H9 (cell line): Measurements from ENCODE around the gene ITGBL1. TPM values are rescaled to one million over a fixed set of nuclear protein-coding genes. Genes with fewer than 3 reads are reported as not detected.

Experiments used
- DNase-seq: peaks from one replicate; pipeline ENCODE4 v3.0.0-alpha.2; 2017
- H2AFZ ChIP-seq: one replicate; pipeline ENCODE4 v1.6.1; 2013; ENCODE audit warnings: mild to moderate bottlenecking, low read length, control low read depth, moderate library complexity
- H2AK5ac ChIP-seq: 2 replicates; pipeline ENCODE4 v1.6.1; 2013; ENCODE audit warnings: low read length, control low read depth, mixed read lengths; ENCODE audit not compliant: insufficient read length
- H2BK120ac ChIP-seq: one replicate; pipeline ENCODE4 v1.6.1; 2013; ENCODE audit warnings: low read depth, mild to moderate bottlenecking, low read length, control low read depth, inconsistent platforms; ENCODE audit not compliant: poor library complexity, severe bottlenecking
- H2BK12ac ChIP-seq: 2 replicates; pipeline ENCODE4 v1.6.1; 2013; ENCODE audit warnings: low read length, control low read depth, mixed read lengths, low read depth; ENCODE audit not compliant: insufficient read length
- H2BK15ac ChIP-seq: 2 replicates; pipeline ENCODE4 v1.6.1; 2013; ENCODE audit warnings: low read depth, low read length, control low read depth
- H2BK20ac ChIP-seq: one replicate; pipeline ENCODE4 v1.6.1; 2013; ENCODE audit warnings: low read depth, mild to moderate bottlenecking, low read length, control low read depth, inconsistent platforms; ENCODE audit not compliant: poor library complexity, severe bottlenecking
- H2BK5ac ChIP-seq: 2 replicates; pipeline ENCODE4 v1.6.1; 2013; ENCODE audit warnings: low read length, control low read depth, mixed read lengths; ENCODE audit not compliant: insufficient read length
- H3K14ac ChIP-seq: 2 replicates; pipeline ENCODE4 v1.6.1; 2013; ENCODE audit warnings: low read length, control low read depth; ENCODE audit not compliant: insufficient read depth
- H3K18ac ChIP-seq: 2 replicates; pipeline ENCODE4 v1.6.1; 2013; ENCODE audit warnings: low read depth, mild to moderate bottlenecking, mixed read lengths, low read length, control low read depth; ENCODE audit not compliant: insufficient read length
- H3K23ac ChIP-seq: 2 replicates; pipeline ENCODE4 v1.6.1; 2013; ENCODE audit warnings: low read length, control low read depth, mixed read lengths, low read depth; ENCODE audit not compliant: insufficient read length
- H3K23me2 ChIP-seq: 2 replicates; pipeline ENCODE4 v1.6.1; 2013; ENCODE audit warnings: low read depth, mild to moderate bottlenecking, mixed read lengths, low read length, control low read depth; ENCODE audit not compliant: insufficient read length, poor library complexity, severe bottlenecking
- H3K27ac ChIP-seq: 2 replicates; pipeline ENCODE4 v1.5.1; 2013; ENCODE audit warnings: low read length, control low read depth, mixed read lengths, low read depth; ENCODE audit not compliant: insufficient read length
- H3K27me3 ChIP-seq: 2 replicates; pipeline ENCODE4 v1.6.1; 2013; ENCODE audit warnings: low read length, control low read depth, inconsistent platforms; ENCODE audit not compliant: insufficient read depth
- H3K4ac ChIP-seq: 2 replicates; pipeline ENCODE4 v1.6.1; 2013; ENCODE audit warnings: low read depth, mild to moderate bottlenecking, control low read depth, inconsistent platforms, low read length, moderate library complexity
- H3K4me1 ChIP-seq: 2 replicates; pipeline ENCODE4 v1.6.1; 2013; ENCODE audit warnings: low read length, control low read depth, inconsistent platforms; ENCODE audit not compliant: insufficient read depth
- H3K4me2 ChIP-seq: 2 replicates; pipeline ENCODE4 v1.6.1; 2013; ENCODE audit warnings: low read length, control low read depth, mixed read lengths; ENCODE audit not compliant: insufficient read length, insufficient read depth
- H3K56ac ChIP-seq: 2 replicates; pipeline ENCODE4 v1.6.1; 2013; ENCODE audit warnings: low read depth, mild to moderate bottlenecking, mixed read lengths, low read length, control low read depth; ENCODE audit not compliant: insufficient read length
- H3K79me1 ChIP-seq: 2 replicates; pipeline ENCODE4 v1.6.1; 2013; ENCODE audit warnings: low read depth, mild to moderate bottlenecking, moderate library complexity, low read length, control low read depth, inconsistent platforms; ENCODE audit not compliant: insufficient read depth, poor library complexity, severe bottlenecking
- H3K79me2 ChIP-seq: 2 replicates; pipeline ENCODE4 v1.6.1; 2013; ENCODE audit warnings: low read length, control low read depth, inconsistent platforms; ENCODE audit not compliant: insufficient read depth
- H3K9ac ChIP-seq: 2 replicates; pipeline ENCODE4 v1.6.1; 2013; ENCODE audit warnings: low read length, control low read depth, mixed read lengths; ENCODE audit not compliant: insufficient read length; ENCODE audit errors: extremely low read depth
- H3K9me3 ChIP-seq: one replicate; pipeline ENCODE4 v1.6.1; 2013; ENCODE audit warnings: low read depth, low read length, inconsistent platforms; ENCODE audit not compliant: control insufficient read depth
- H3T11ph ChIP-seq: one replicate; pipeline ENCODE4 v1.6.1; 2013; ENCODE audit warnings: mild to moderate bottlenecking, low read length, control low read depth, inconsistent platforms
- H4K20me1 ChIP-seq: one replicate; pipeline ENCODE4 v1.6.1; 2013; ENCODE audit not compliant: control insufficient read depth, insufficient read length, insufficient read depth
- H4K5ac ChIP-seq: 2 replicates; pipeline ENCODE4 v1.6.1; 2013; ENCODE audit warnings: low read depth, mild to moderate bottlenecking, mixed read lengths, low read length, control low read depth; ENCODE audit not compliant: insufficient read length
- H4K8ac ChIP-seq: replicated peaks from 2 replicates; pipeline ENCODE4 v1.6.1; 2013; ENCODE audit warnings: low read length, control low read depth, mixed read lengths, low read depth; ENCODE audit not compliant: insufficient read length
- H4K91ac ChIP-seq: 2 replicates; pipeline ENCODE4 v1.6.1; 2013; ENCODE audit warnings: low read depth, mild to moderate bottlenecking, moderate library complexity, mixed read lengths, low read length, control low read depth; ENCODE audit not compliant: insufficient read length
- H3K27ac Mint-ChIP-seq, 3 experiments: 2 replicates in 2 of 3; 3 replicates in 1 of 3; pipeline ENCODE4 v1.8.0; 2020 to 2021; ENCODE audit warnings: mixed read lengths in 3 of 3, mild to moderate bottlenecking in 1 of 3, moderate library complexity in 1 of 3
- H3K27me3 Mint-ChIP-seq: 2 replicates; pipeline ENCODE4 v1.8.0; 2021; ENCODE audit warnings: low read depth, mild to moderate bottlenecking, moderate library complexity, mixed read lengths
- H3K36me3 Mint-ChIP-seq, 3 experiments: 2 replicates in 2 of 3; 3 replicates in 1 of 3; pipeline ENCODE4 v1.8.0; 2020 to 2021; ENCODE audit warnings: low read depth in 3 of 3, mixed read lengths in 3 of 3; ENCODE audit not compliant: insufficient read depth in 1 of 3
- H3K4me1 Mint-ChIP-seq, 2 experiments: 2 replicates each; pipeline ENCODE4 v1.8.0; 2020; ENCODE audit warnings: mixed read lengths in 2 of 2
- H3K4me3 Mint-ChIP-seq, 2 experiments: 2 replicates in 1 of 2; 3 replicates in 1 of 2; pipeline ENCODE4 v1.8.0; 2020 to 2021; ENCODE audit warnings: mild to moderate bottlenecking in 2 of 2, mixed read lengths in 2 of 2, moderate library complexity in 1 of 2
- H3K9me3 Mint-ChIP-seq, 2 experiments: 2 replicates in 1 of 2; 3 replicates in 1 of 2; pipeline ENCODE4 v1.8.0; 2020; ENCODE audit warnings: mild to moderate bottlenecking in 2 of 2, mixed read lengths in 2 of 2, moderate library complexity in 1 of 2
- CTCF ChIP-seq: fragments of 200-600 bp; sonication (generic); conservative IDR thresholded peaks from 3 replicates; pipeline ENCODE4 v1.8.0; 2021; ENCODE audit warnings: antibody characterized with exemption, mild to moderate bottlenecking
- WGBS: extraction: QIAGEN DNeasy Blood & Tissue Kit; methylation state at CpG from one replicate; pipeline ENCODE4 v1.1.7; 2013; ENCODE audit warnings: missing lambda C conversion rate, low lambda C conversion rate, mixed read lengths; ENCODE audit not compliant: insufficient read length; ENCODE audit errors: extremely low coverage; 5-methylcytosine and 5-hydroxymethylcytosine counted together
- total RNA-seq: library from RNA; stranded (reverse); gene quantifications from 2 replicates; pipeline ENCODE4 v1.2.1, GENCODE V29; 2021

Gene ITGBL1
- total RNA-seq, 1 experiment from 2014 or later = not detected

- Mint-ChIP-seq H3K27ac (no peak overlapping the region), H3K4me3 (no peak overlapping the region), H3K36me3 (no peaks in the 10 kb centered on the region; a peak in 1 of 7 replicates), H3K9me3 (no peaks in the 10 kb centered on the region), H3K27me3 (peaks cover 31% of the 10 kb centered on the region), H3K4me1 (peaks cover 8 to 14% of the 10 kb centered on the region in 2 experiments)
- Histone ChIP-seq H2AK5ac (no peak overlapping the region), H3K27ac (no peak overlapping the region), H3K14ac (no peak overlapping the region), H4K20me1 (no peaks in the 10 kb centered on the region), H3K79me1 (no peaks in the 10 kb centered on the region), H3K56ac (no peak overlapping the region), H3K4me1 (no peaks in the 10 kb centered on the region), H3K18ac (no peak overlapping the region), H2BK15ac (no peak overlapping the region), H3T11ph (no peak overlapping the region), H3K23me2 (peaks cover 9% of the 10 kb centered on the region), H3K9me3 (no peaks in the 10 kb centered on the region), H2BK5ac (no peak overlapping the region), H4K8ac (no peak overlapping the region), H4K91ac (no peak overlapping the region), H2BK20ac (no peak overlapping the region), H3K4me2 (no peak overlapping the region), H3K4ac (no peak overlapping the region), H2AFZ (no peak overlapping the region), H4K5ac (no peak overlapping the region), H3K23ac (no peak overlapping the region), H2BK12ac (no peak overlapping the region), H3K27me3 (peaks cover 7% of the 10 kb centered on the region; the same call in 1 of the 2 replicates), H3K79me2 (no peaks in the 10 kb centered on the region), H2BK120ac (no peak overlapping the region), H3K9ac (no peak overlapping the region)
- DNase-seq = no peak
- no CpG with 5 or more reads among the region's 5 CpGs for WGBS
- TF ChIP-seq CTCF = no peak
Observed at GRCh38 chr13:101417501-101417900, 35.0 kb upstream of the ITGBL1 start.
